ENCODE results near the gene GNG12. TPM values are rescaled to one million over a fixed set of nuclear protein-coding genes. Genes with fewer than 3 reads are reported as not detected.

GNG12 gene
- total and polyA plus RNA-seq, 8 donors, result 51.2 to 71.9 (median 57.1) TPM

DNA sequence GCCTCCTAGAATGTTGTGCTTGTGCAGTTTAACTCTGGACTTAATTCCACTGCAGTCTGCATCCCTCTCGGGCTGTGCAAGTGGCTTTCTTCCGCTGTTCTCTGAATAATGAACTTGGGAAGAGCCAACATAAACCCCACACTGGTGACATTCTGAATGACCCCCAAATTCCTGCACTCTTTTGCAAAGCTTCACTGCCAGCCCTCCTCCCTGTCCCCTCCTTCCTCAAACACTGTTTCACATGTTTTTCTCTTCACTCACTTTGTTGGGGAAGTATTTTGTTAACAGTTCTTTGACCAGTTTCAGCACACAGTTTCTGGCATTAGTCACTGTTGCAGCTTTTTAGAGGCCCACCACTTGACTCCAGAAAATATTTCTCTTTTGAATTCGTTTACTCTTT lies 39.7 kb downstream of the GNG12 start:
- TF ChIP-seq, protein P1, sequence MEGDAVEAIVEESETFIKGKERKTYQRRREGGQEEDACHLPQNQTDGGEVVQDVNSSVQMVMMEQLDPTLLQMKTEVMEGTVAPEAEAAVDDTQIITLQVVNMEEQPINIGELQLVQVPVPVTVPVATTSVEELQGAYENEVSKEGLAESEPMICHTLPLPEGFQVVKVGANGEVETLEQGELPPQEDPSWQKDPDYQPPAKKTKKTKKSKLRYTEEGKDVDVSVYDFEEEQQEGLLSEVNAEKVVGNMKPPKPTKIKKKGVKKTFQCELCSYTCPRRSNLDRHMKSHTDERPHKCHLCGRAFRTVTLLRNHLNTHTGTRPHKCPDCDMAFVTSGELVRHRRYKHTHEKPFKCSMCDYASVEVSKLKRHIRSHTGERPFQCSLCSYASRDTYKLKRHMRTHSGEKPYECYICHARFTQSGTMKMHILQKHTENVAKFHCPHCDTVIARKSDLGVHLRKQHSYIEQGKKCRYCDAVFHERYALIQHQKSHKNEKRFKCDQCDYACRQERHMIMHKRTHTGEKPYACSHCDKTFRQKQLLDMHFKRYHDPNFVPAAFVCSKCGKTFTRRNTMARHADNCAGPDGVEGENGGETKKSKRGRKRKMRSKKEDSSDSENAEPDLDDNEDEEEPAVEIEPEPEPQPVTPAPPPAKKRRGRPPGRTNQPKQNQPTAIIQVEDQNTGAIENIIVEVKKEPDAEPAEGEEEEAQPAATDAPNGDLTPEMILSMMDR (IDR thresholded peaks at IDR 0.05), result no peak
- Histone ChIP-seq H3K4me3 (no peak overlapping the region), H3K4me1 (peaks cover 11 to 19% of the 10 kb centered on the region in 2 donors), H3K27ac (peak overlapping the region in 1 of 2 donors; percentile 37), H3K27me3 (no peaks in the 10 kb centered on the region), H3K9me3 (no peaks in the 10 kb centered on the region), H3K36me3 (no peaks in the 10 kb centered on the region)
- DNase-seq (peak in 1 of 4 donors; percentile 24), ATAC-seq (no peak)
- intact Hi-C loops (cut with DNase I), result no loop called here

DNA sequence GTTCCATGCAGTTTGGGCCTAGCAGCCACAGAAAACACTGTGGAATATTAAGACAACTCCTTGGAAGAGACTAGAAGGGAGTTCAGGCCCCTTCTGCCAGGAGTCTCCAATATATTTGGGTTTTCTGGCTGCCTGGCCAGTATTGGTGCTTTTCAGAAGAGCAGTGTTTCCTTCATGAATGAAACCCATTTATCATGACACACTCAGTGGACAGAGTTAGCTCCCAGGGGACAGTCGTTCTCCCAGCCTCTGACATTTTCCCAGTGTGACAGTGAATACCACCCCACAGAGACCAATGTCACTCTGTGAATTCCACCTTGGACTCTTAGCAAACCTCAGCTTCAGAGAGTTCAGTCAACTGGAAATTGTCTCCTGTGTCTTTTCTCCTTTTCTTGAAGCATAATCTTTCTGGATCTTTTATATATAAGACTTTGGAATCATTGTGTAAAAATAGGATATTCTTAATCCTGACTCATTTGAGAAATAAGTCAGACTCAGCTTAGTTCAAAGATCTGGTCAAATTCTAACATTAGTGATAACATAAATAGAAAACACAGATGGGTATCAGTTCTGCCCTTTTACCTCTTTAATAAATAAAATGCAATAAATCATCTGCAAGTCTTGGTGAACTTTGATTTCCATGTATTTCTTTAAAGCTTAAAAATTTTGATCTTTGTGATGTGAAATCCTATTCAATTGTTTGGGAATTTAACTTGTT lies 40.4 kb downstream of the GNG12 start:
- TF ChIP-seq, protein P1 (IDR thresholded peaks at IDR 0.05), result no peak
- Histone ChIP-seq H3K36me3 (no peaks in the 10 kb centered on the region), H3K27ac (peak overlapping the region; percentile 19 to 50), H3K4me3 (no peak overlapping the region), H3K27me3 (no peaks in the 10 kb centered on the region), H3K9me3 (no peaks in the 10 kb centered on the region), H3K4me1 (peaks cover 11 to 19% of the 10 kb centered on the region in 2 donors)
- DNase-seq (no peak), ATAC-seq (no peak)
- intact Hi-C loops (cut with DNase I), result no loop called here

DNA sequence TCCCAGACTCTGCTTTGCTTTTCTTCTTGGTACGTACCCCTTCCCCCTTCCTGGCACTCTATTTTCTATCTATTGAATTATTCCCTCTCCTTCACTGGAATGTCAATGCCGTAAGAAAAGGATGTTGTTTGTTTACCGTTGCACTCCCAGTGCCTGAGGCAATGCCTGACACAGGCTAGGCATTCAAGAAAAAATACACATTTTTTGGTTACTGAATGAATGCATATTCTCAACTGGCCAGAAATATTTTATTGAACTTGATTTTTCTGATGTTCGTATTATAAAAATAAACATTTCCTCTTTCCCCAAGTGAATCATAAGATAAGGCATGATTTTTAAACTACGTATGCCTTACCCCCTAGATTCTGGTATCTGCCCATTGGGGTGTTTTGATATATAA lies 41.2 kb downstream of the GNG12 start:
- intact Hi-C loops (cut with DNase I), result no loop called here
- TF ChIP-seq, protein P1 (IDR thresholded peaks at IDR 0.05), result no peak
- Histone ChIP-seq H3K9me3 (no peaks in the 10 kb centered on the region), H3K4me3 (no peak overlapping the region), H3K27ac (peak overlapping the region; percentile 19 to 50), H3K4me1 (peaks cover 11 to 19% of the 10 kb centered on the region in 2 donors), H3K27me3 (no peaks in the 10 kb centered on the region), H3K36me3 (no peaks in the 10 kb centered on the region)
- ATAC-seq (peak; percentile 10), DNase-seq (no peak)

GRCh38 chr1:67791686-67792085 lies 41.6 kb downstream of the GNG12 start:
- no peak overlapping the region for H3K4me3 ChIP-seq
- H3K4me1 ChIP-seq, result peaks cover 11 to 19% of the 10 kb centered on the region in 2 donors
- ATAC-seq (peak; percentile 84), DNase-seq (no peak)
- no peaks in the 10 kb centered on the region for H3K27me3 ChIP-seq
- H3K36me3 ChIP-seq, result no peaks in the 10 kb centered on the region
- H3K9me3 ChIP-seq, result no peaks in the 10 kb centered on the region
- TF ChIP-seq, protein P1 (IDR thresholded peaks at IDR 0.05), result no peak
- intact Hi-C loops (cut with DNase I), result no loop called here
- peak overlapping the region in 1 of 2 donors; percentile 50 for H3K27ac ChIP-seq

DNA sequence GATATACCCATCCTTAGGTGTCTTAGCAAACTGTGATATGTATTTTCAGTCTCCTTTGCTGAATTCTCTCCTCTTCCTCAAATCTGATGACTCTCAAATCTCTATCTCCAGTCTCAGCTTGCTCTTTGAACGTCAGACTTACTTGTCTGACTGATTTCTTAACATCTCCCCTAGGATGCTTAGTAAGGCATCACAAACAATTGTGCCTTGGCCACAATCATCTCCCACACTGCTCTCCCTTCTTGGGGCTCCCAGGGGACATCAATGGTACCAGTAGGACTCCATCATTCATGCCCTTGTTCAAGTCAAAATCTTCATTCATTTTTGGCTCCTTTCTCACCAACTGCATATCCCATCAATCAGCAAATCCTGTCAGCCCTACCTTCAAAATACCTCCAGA lies 42.0 kb downstream of the GNG12 start:
- DNase-seq (no peak), ATAC-seq (no peak)
- H3K27me3 ChIP-seq, result no peaks in the 10 kb centered on the region
- peaks cover 11 to 19% of the 10 kb centered on the region in 2 donors for H3K4me1 ChIP-seq
- H3K36me3 ChIP-seq, result no peaks in the 10 kb centered on the region
- H3K9me3 ChIP-seq, result no peaks in the 10 kb centered on the region
- no peak overlapping the region for H3K4me3 ChIP-seq
- intact Hi-C loops (cut with DNase I), result no loop called here
- TF ChIP-seq, protein P1 (IDR thresholded peaks at IDR 0.05), result no peak
- H3K27ac ChIP-seq, result peak overlapping the region in 1 of 2 donors; percentile 50

Data from left lung (tissue), 10 donors.